Jurkat, Clone E6-1 (cell line): Measurements from ENCODE around the gene DLG1.

ENCODE experiments used
- DNase-seq: peaks from one replicate; pipeline ENCODE4 v3.0.0-alpha.2; 2011; ENCODE audit warnings: low read depth, low spot score
- H3K4me3 ChIP-seq: 2 replicates; pipeline ENCODE4 v1.5.1; 2011; ENCODE audit warnings: mild to moderate bottlenecking, low read length, control low read depth, moderate library complexity

The DLG1 gene

DNA sequence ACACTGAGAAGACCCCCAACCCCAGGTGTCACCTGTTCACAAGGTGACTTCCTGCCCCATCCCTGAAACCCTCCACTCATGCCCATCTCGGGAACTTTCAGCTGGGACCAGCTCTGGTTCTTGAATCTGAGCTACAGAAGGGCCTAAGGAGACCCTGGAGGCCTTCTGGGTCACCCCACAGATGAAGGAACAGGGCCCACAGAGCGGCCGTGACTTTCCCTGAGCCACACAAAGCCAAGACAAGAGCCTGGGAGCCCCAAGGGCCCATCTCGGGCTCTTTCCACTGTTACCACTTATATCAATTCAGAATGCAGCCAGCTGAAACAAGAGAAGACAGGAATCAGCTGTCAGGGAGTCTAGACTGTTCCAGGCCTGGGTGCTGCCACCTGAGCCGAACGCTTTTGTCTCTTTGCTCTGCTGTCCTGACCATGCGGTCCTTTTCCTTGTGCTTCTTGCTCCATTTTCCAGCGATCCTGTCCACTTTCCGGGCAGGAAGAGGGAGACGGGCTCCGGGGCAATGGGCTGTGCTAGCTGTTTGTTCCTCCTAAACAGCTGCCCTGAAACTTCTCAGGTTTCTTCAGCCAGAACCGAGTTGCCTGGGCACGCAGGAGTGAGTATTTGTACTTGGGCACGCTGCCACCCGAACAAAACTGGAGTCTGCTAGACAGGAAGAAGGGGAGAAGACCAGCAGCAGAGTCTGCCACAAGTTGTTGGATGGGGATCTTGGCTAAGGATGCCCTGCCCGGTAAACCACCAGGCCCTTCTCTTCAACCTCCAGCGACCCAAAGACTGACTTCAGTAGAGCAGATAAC is 301.8 kb downstream of the DLG1 start:
- no peak for DNase-seq

DNA sequence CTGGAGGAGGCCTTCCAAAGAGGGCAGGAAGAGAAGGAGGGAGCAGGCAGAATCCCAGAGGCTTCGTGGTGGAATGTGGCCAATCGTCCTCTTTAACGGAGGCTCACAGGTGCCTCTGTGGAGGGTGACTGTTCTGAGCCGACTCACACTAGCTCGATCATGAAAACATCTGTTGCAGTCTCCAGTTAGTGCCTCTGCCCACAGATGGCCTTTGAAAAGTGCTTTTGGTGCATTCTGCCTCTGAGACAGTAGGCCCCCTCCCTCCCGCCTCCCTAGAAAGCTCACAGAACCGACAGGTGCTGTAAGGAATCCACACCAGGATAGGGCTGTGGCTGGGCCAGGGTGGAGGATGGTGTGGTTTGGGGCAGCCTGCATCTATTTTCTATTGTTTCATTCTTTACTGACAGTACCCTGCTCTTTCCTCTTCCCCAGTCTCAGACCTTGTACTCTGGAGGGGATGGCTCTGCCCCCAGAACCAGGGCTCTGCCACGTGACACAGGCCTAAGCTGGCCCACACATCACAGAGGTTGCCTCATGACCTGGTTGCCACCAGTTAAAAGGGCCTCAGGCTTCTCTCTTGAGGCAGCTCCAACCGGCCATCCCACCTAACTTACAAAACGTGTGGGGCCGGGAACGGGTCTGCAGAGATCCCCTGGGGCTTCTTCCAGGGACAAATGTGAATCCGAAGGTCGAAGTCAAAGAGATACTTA is 302.6 kb downstream of the DLG1 start:
- peak; percentile 92 for DNase-seq
- peak overlapping the region; percentile 25 for H3K4me3 ChIP-seq

More for the DNA sequence above, 301.8 kb downstream of the DLG1 start:
- H3K4me3 ChIP-seq = no peak overlapping the region

DNA sequence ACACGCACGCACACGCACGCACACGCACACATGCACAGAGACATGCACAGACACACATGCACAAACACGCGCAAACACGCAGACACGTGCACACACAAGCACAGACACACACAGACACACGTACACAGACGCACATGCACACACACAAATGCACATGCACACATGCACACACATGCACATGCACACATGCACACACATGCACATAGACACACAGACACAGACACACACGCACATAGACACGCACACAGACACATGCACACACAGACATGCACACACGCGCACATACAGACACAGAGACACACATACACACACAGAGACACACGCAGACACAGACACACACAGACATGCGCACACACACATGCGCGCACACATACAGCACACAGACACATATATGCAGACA is 303.4 kb downstream of the DLG1 start:
- peak overlapping the region; percentile 25 for H3K4me3 ChIP-seq
- DNase-seq = no peak

DNA sequence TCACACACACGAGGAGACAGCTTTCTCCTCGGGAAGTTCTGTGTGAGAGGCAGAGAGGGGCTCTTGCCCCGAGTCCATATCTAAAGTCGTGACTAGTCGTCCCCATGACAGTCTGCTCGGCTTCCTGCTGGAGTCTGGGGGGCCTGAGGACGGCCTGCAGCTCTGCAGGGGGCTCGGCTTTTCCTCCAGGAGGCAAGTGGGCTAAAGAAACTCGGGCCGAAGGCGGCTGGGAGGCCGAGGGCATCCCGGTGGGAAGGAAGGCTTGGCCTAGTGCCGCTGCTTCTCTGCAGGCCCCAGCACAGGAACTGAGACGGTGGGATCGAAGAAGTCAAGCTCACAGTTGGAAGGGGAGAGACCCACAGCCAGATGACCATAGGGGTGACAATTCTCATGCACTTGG is 304.4 kb downstream of the DLG1 start:
- DNase-seq = no peak
- no peak overlapping the region for H3K4me3 ChIP-seq
